HEK293 (cell line): ENCODE results near the gene ERAP2.

ENCODE experiments used
- CTCF ChIP-seq: fragments of 450-650 bp; formaldehyde crosslinking; IDR thresholded peaks from 2 replicates; pipeline ENCODE4 v1.5.1; 2016; ENCODE audit warnings: missing biosample characterization, missing genetic modification characterization
- GFI1B ChIP-seq: fragments of 450-650 bp; formaldehyde crosslinking; IDR thresholded peaks from 2 replicates; pipeline ENCODE4 v1.5.1; 2016; ENCODE audit warnings: missing biosample characterization, missing genetic modification characterization
- KLF10 ChIP-seq: fragments of 450-650 bp; IDR thresholded peaks from 2 replicates; pipeline ENCODE4 v1.5.1; 2018; ENCODE audit warnings: missing biosample characterization, mild to moderate bottlenecking, missing genetic modification characterization
- KLF8 ChIP-seq: fragments of 450-650 bp; formaldehyde crosslinking; IDR thresholded peaks from 2 replicates; pipeline ENCODE4 v1.5.1; 2016; ENCODE audit warnings: missing biosample characterization, missing genetic modification characterization
- MEIS1 ChIP-seq: sonication (generic); formaldehyde crosslinking; IDR thresholded peaks from 2 replicates; pipeline ENCODE4 v1.8.1; 2022; ENCODE audit warnings: missing genetic modification reagents, mild to moderate bottlenecking, borderline replicate concordance
- SCRT2 ChIP-seq: fragments of 450-650 bp; formaldehyde crosslinking; IDR thresholded peaks from 2 replicates; pipeline ENCODE4 v1.5.1; 2016; ENCODE audit warnings: missing biosample characterization, missing genetic modification characterization
- ZBTB48 ChIP-seq: fragments of 450-650 bp; formaldehyde crosslinking; IDR thresholded peaks from 2 replicates; pipeline ENCODE4 v1.5.1; 2016; ENCODE audit warnings: missing biosample characterization, missing genetic modification characterization
- ZNF121 ChIP-seq: fragments of 450-650 bp; formaldehyde crosslinking; IDR thresholded peaks from 2 replicates; pipeline ENCODE4 v1.5.1; 2016; ENCODE audit warnings: missing biosample characterization, missing genetic modification characterization
- ZNF140 ChIP-seq: fragments of 450-650 bp; formaldehyde crosslinking; IDR thresholded peaks from 2 replicates; pipeline ENCODE4 v1.5.1; 2016; ENCODE audit warnings: missing biosample characterization, missing genetic modification characterization
- ZNF155 ChIP-seq: fragments of 450-650 bp; formaldehyde crosslinking; IDR thresholded peaks from 2 replicates; pipeline ENCODE4 v1.5.1; 2016; ENCODE audit warnings: missing biosample characterization, missing genetic modification characterization
- ZNF18 ChIP-seq: fragments of 450-650 bp; formaldehyde crosslinking; IDR thresholded peaks from 2 replicates; pipeline ENCODE4 v1.5.1; 2016; ENCODE audit warnings: missing biosample characterization, missing genetic modification characterization
- ZNF23 ChIP-seq: fragments of 450-650 bp; formaldehyde crosslinking; IDR thresholded peaks from 2 replicates; pipeline ENCODE4 v1.5.1; 2016; ENCODE audit warnings: missing biosample characterization, missing genetic modification characterization, borderline replicate concordance
- ZNF292 ChIP-seq: fragments of 450-650 bp; formaldehyde crosslinking; IDR thresholded peaks from 2 replicates; pipeline ENCODE4 v1.5.1; 2016; ENCODE audit warnings: low read depth, missing biosample characterization, missing genetic modification characterization, borderline replicate concordance
- ZNF311 ChIP-seq: fragments of 450-650 bp; formaldehyde crosslinking; IDR thresholded peaks from 2 replicates; pipeline ENCODE4 v1.5.1; 2017; ENCODE audit warnings: missing biosample characterization, missing genetic modification characterization, borderline replicate concordance
- ZNF37A ChIP-seq: fragments of 450-650 bp; IDR thresholded peaks from 2 replicates; pipeline ENCODE4 v1.5.1; 2018; ENCODE audit warnings: missing biosample characterization, missing genetic modification characterization
- ZNF423 ChIP-seq: fragments of 450-650 bp; formaldehyde crosslinking; IDR thresholded peaks from 2 replicates; pipeline ENCODE4 v1.5.1; 2016; ENCODE audit warnings: missing biosample characterization, missing genetic modification characterization
- ZNF558 ChIP-seq: fragments of 450-650 bp; formaldehyde crosslinking; IDR thresholded peaks from 2 replicates; pipeline ENCODE4 v1.5.1; 2016; ENCODE audit warnings: missing biosample characterization, missing genetic modification characterization
- ZNF560 ChIP-seq: fragments of 450-650 bp; formaldehyde crosslinking; IDR thresholded peaks from 2 replicates; pipeline ENCODE4 v1.5.1; 2017; ENCODE audit warnings: missing biosample characterization, missing genetic modification characterization, borderline replicate concordance
- ZNF600 ChIP-seq: fragments of 450-650 bp; formaldehyde crosslinking; IDR thresholded peaks from 2 replicates; pipeline ENCODE4 v1.5.1; 2016; ENCODE audit warnings: missing biosample characterization, missing genetic modification characterization
- ZNF623 ChIP-seq: fragments of 450-650 bp; formaldehyde crosslinking; IDR thresholded peaks from 2 replicates; pipeline ENCODE4 v1.5.1; 2016; ENCODE audit warnings: missing biosample characterization, missing genetic modification characterization
- ZNF629 ChIP-seq: fragments of 450-650 bp; formaldehyde crosslinking; IDR thresholded peaks from 2 replicates; pipeline ENCODE4 v1.5.1; 2017; ENCODE audit warnings: missing biosample characterization, missing genetic modification characterization
- ZNF658 ChIP-seq: fragments of 450-650 bp; formaldehyde crosslinking; IDR thresholded peaks from 2 replicates; pipeline ENCODE4; 2016; ENCODE audit warnings: missing biosample characterization, missing genetic modification characterization
- ZNF660 ChIP-seq: fragments of 450-650 bp; IDR thresholded peaks from 2 replicates; pipeline ENCODE4 v1.5.1; 2018; ENCODE audit warnings: missing biosample characterization, mild to moderate bottlenecking, missing genetic modification characterization
- ZNF785 ChIP-seq: fragments of 450-650 bp; formaldehyde crosslinking; IDR thresholded peaks from 2 replicates; pipeline ENCODE4 v1.5.1; 2016; ENCODE audit warnings: missing biosample characterization, missing genetic modification characterization
- ZNF791 ChIP-seq: fragments of 450-650 bp; formaldehyde crosslinking; IDR thresholded peaks from 2 replicates; pipeline ENCODE4 v1.5.1; 2016; ENCODE audit warnings: missing biosample characterization, missing genetic modification characterization
- ZNF792 ChIP-seq: fragments of 450-650 bp; formaldehyde crosslinking; IDR thresholded peaks from 2 replicates; pipeline ENCODE4 v1.5.1; 2016; ENCODE audit warnings: missing biosample characterization, missing genetic modification characterization
- ZNF837 ChIP-seq: fragments of 450-650 bp; formaldehyde crosslinking; IDR thresholded peaks from 2 replicates; pipeline ENCODE4 v1.5.1; 2016; ENCODE audit warnings: missing biosample characterization, missing genetic modification characterization
- ZSCAN23 ChIP-seq: fragments of 450-650 bp; formaldehyde crosslinking; IDR thresholded peaks from 2 replicates; pipeline ENCODE4 v1.5.1; 2016; ENCODE audit warnings: missing biosample characterization, missing genetic modification characterization
- TF ChIP-seq, protein P1 (sequence below): fragments of 450-650 bp; formaldehyde crosslinking; IDR thresholded peaks from 2 replicates; pipeline ENCODE4 v1.5.1; 2016; ENCODE audit warnings: missing biosample characterization, missing genetic modification characterization
- TF ChIP-seq, protein P2 (sequence below): fragments of 450-650 bp; formaldehyde crosslinking; IDR thresholded peaks from 2 replicates; pipeline ENCODE4 v1.5.1; 2016; ENCODE audit warnings: missing biosample characterization, missing genetic modification characterization, low read depth
- TF ChIP-seq, protein P3 (sequence below): fragments of 450-650 bp; formaldehyde crosslinking; IDR thresholded peaks from 2 replicates; pipeline ENCODE4 v1.5.1; 2017; ENCODE audit warnings: missing biosample characterization, mild to moderate bottlenecking, missing genetic modification characterization, moderate library complexity
- TF ChIP-seq, protein P4 (sequence below): sonication (generic); formaldehyde crosslinking; IDR thresholded peaks from 2 replicates; pipeline ENCODE4 v1.8.1; 2022; ENCODE audit warnings: mild to moderate bottlenecking, moderate library complexity, missing genetic modification reagents

Gene ERAP2

DNA sequence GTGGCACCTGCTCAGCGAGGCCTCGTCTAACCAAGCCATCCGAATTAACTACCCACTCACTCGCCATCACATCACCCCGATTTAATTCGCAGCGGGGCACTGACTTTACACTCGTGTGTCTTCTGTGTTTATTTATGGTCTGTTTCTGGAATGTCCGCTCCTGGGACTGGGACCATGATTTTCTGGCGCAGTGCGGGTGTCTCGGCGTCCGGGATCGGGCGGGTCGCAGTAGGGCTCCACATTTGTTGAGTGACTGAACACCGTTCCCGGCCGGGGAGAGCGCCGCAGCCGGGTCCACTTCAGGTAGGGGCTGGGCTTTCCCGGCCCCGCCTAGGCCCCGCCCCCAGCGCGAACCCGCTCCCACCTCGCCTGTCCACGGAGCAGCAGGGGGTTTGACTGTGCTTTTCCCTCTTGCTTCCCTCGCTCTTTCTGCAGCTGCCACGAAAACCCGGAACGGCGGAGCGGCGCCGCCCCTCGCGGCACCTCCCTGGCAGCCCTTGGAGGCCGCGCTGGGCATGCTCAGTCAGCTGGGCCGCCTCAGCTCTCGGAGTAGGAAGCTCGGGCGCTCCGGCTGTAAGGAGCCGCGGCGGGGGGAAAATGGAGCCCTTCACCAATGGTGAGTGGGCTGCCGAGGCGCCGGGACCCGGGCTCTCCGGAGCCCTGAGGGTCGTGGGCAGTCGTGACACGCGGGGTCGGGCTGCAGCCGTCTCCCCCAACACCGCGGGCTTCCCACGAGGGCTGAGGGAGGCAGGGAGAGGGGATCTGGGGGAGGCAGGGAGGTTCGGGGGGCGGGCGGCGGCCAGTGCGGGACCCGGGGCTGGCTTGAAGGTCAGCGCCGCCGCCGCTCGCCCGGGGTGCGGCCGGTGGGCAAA lies 59.5 kb downstream of the ERAP2 start, which contains the start of gene LNPEP (continued):
- TF ChIP-seq ZNF423 (peak; percentile 98), ZNF140 (tag by site-specific recombination) (no peak), ZNF23 (no peak; the same call in 1 of the 2 replicates), ZNF292 (no peak), GFI1B (tag by site-specific recombination) (no peak), KLF10 (tag by site-specific recombination) (peak; percentile 97), ZNF560 (no peak), ZNF792 (tag by site-specific recombination) (no peak), ZNF600 (tag by site-specific recombination) (peak; percentile 77), ZNF623 (tag by site-specific recombination) (no peak), ZNF121 (tag by site-specific recombination) (no peak), ZNF629 (tag by site-specific recombination) (peak; percentile 75), ZNF791 (tag by site-specific recombination) (no peak), KLF8 (tag by site-specific recombination) (peak; percentile 99), ZNF37A (tag by site-specific recombination) (no peak), ZBTB48 (peak; percentile 37), ZNF558 (tag by site-specific recombination) (no peak), ZNF837 (tag by site-specific recombination) (no peak), ZNF311 (tag by site-specific recombination) (no peak), ZNF660 (tag by site-specific recombination) (peak; percentile 99), ZNF785 (tag by site-specific recombination) (no peak), ZSCAN23 (no peak), CTCF (tag by site-specific recombination) (no peak), ZNF18 (tag by site-specific recombination) (peak; percentile 78), ZNF658 (no peak), ZNF155 (no peak), SCRT2 (tag by site-specific recombination) (no peak), MEIS1 (CRISPR knock-in tag) (0 out of 2 replicates have a peak, but pooled peaks have one; percentile 8)
- TF ChIP-seq, protein P1, sequence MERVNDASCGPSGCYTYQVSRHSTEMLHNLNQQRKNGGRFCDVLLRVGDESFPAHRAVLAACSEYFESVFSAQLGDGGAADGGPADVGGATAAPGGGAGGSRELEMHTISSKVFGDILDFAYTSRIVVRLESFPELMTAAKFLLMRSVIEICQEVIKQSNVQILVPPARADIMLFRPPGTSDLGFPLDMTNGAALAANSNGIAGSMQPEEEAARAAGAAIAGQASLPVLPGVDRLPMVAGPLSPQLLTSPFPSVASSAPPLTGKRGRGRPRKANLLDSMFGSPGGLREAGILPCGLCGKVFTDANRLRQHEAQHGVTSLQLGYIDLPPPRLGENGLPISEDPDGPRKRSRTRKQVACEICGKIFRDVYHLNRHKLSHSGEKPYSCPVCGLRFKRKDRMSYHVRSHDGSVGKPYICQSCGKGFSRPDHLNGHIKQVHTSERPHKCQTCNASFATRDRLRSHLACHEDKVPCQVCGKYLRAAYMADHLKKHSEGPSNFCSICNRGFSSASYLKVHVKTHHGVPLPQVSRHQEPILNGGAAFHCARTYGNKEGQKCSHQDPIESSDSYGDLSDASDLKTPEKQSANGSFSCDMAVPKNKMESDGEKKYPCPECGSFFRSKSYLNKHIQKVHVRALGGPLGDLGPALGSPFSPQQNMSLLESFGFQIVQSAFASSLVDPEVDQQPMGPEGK = peak; percentile 96
- TF ChIP-seq, protein P2, sequence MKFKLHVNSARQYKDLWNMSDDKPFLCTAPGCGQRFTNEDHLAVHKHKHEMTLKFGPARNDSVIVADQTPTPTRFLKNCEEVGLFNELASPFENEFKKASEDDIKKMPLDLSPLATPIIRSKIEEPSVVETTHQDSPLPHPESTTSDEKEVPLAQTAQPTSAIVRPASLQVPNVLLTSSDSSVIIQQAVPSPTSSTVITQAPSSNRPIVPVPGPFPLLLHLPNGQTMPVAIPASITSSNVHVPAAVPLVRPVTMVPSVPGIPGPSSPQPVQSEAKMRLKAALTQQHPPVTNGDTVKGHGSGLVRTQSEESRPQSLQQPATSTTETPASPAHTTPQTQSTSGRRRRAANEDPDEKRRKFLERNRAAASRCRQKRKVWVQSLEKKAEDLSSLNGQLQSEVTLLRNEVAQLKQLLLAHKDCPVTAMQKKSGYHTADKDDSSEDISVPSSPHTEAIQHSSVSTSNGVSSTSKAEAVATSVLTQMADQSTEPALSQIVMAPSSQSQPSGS (tag by site-specific recombination) = no peak
- TF ChIP-seq, protein P3, sequence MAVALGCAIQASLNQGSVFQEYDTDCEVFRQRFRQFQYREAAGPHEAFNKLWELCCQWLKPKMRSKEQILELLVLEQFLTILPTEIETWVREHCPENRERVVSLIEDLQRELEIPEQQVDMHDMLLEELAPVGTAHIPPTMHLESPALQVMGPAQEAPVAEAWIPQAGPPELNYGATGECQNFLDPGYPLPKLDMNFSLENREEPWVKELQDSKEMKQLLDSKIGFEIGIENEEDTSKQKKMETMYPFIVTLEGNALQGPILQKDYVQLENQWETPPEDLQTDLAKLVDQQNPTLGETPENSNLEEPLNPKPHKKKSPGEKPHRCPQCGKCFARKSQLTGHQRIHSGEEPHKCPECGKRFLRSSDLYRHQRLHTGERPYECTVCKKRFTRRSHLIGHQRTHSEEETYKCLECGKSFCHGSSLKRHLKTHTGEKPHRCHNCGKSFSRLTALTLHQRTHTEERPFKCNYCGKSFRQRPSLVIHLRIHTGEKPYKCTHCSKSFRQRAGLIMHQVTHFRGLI (tag by site-specific recombination) = peak; percentile 74; the same call in 1 of the 2 replicates
- TF ChIP-seq, protein P4, sequence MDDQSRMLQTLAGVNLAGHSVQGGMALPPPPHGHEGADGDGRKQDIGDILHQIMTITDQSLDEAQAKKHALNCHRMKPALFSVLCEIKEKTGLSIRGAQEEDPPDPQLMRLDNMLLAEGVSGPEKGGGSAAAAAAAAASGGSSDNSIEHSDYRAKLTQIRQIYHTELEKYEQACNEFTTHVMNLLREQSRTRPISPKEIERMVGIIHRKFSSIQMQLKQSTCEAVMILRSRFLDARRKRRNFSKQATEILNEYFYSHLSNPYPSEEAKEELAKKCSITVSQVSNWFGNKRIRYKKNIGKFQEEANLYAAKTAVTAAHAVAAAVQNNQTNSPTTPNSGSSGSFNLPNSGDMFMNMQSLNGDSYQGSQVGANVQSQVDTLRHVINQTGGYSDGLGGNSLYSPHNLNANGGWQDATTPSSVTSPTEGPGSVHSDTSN (CRISPR knock-in tag) = peak; percentile 88; the same call in 1 of the 2 replicates
